SK-N-SH treated with all-trans-retinoic acid at 6 μM for 48 hours (cell line): Measurements from ENCODE around the gene SRRM1.

Experiments used
- ATAC-seq: fragments of 200-7000 bp; cut with Tn5 transposase; 3 replicates; pipeline ENCODE4 v1.9.1; 2020; ENCODE audit warnings: mild to moderate bottlenecking, moderate library complexity
- ARNTL ChIP-seq: fragments of 450-650 bp; formaldehyde crosslinking; IDR thresholded peaks from 2 replicates; pipeline ENCODE4 v1.5.0; 2020; ENCODE audit warnings: low read depth, mild to moderate bottlenecking, moderate library complexity, borderline replicate concordance
- BACH2 ChIP-seq: fragments of 250-450 bp; sonication (Bioruptor Pico); IDR thresholded peaks from 2 replicates; pipeline ENCODE4 v1.9.0; 2021; ENCODE audit warnings: mild to moderate bottlenecking, borderline replicate concordance
- CSDC2 ChIP-seq: fragments of 250-450 bp; sonication (Bioruptor Pico); IDR thresholded peaks from 2 replicates; pipeline ENCODE4 v1.5.0; 2020; ENCODE audit warnings: mild to moderate bottlenecking, moderate library complexity
- ISL1 ChIP-seq: fragments of 250-450 bp; sonication (Bioruptor Pico); IDR thresholded peaks from 2 replicates; pipeline ENCODE4 v2.1.2; 2022; ENCODE audit warnings: mild to moderate bottlenecking, moderate library complexity
- OSR1 ChIP-seq: fragments of 250-450 bp; sonication (Bioruptor Pico); IDR thresholded peaks from 2 replicates; pipeline ENCODE4 v1.8.0; 2022; ENCODE audit warnings: moderate library complexity, mild to moderate bottlenecking, inconsistent platforms
- PPARA ChIP-seq: fragments of 250-450 bp; sonication (Bioruptor Pico); IDR thresholded peaks from 2 replicates; pipeline ENCODE4 v1.5.0; 2020; ENCODE audit warnings: mild to moderate bottlenecking, borderline replicate concordance
- RARB ChIP-seq: fragments of 250-450 bp; sonication (Bioruptor Pico); IDR thresholded peaks from 2 replicates; pipeline ENCODE4 v1.8.0; 2021; ENCODE audit warnings: mild to moderate bottlenecking, moderate library complexity
- SNAI2 ChIP-seq: fragments of 250-450 bp; sonication (Bioruptor Pico); IDR thresholded peaks from 2 replicates; pipeline ENCODE4 v1.5.0; 2020; ENCODE audit warnings: mild to moderate bottlenecking, moderate library complexity
- TCF4 ChIP-seq: fragments of 250-450 bp; sonication (Bioruptor Pico); IDR thresholded peaks from 2 replicates; pipeline ENCODE4 v1.8.0; 2021; ENCODE audit warnings: mild to moderate bottlenecking, moderate library complexity, borderline replicate concordance
- TOX ChIP-seq: fragments of 250-450 bp; sonication (Bioruptor Pico); IDR thresholded peaks from 2 replicates; pipeline ENCODE4 v1.8.0; 2021; ENCODE audit warnings: mild to moderate bottlenecking, moderate library complexity, borderline replicate concordance
- ZC3H10 ChIP-seq: fragments of 250-450 bp; sonication (Bioruptor Pico); IDR thresholded peaks from 2 replicates; pipeline ENCODE4 v1.5.1; 2021; ENCODE audit warnings: mild to moderate bottlenecking, moderate library complexity
- ZFP3 ChIP-seq: fragments of 250-450 bp; sonication (Bioruptor Pico); IDR thresholded peaks from 2 replicates; pipeline ENCODE4 v1.5.0; 2020; ENCODE audit warnings: mild to moderate bottlenecking, moderate library complexity
- ZFP30 ChIP-seq: fragments of 450-650 bp; formaldehyde crosslinking; IDR thresholded peaks from 2 replicates; pipeline ENCODE4 v1.5.0; 2022; ENCODE audit warnings: mild to moderate bottlenecking, moderate library complexity
- ZNF565 ChIP-seq: fragments of 450-650 bp; formaldehyde crosslinking; conservative IDR thresholded peaks from 2 replicates; pipeline ENCODE4 v1.5.0; 2020; ENCODE audit warnings: low read depth, mild to moderate bottlenecking, moderate library complexity
- ZNF70 ChIP-seq: fragments of 450-650 bp; formaldehyde crosslinking; IDR thresholded peaks from 2 replicates; pipeline ENCODE4 v1.5.0; 2020; ENCODE audit warnings: mild to moderate bottlenecking, moderate library complexity
- ZNF8 ChIP-seq: fragments of 450-650 bp; formaldehyde crosslinking; IDR thresholded peaks from 2 replicates; pipeline ENCODE4 v1.5.0; 2020; ENCODE audit warnings: mild to moderate bottlenecking, moderate library complexity
- TF ChIP-seq, protein P1 (sequence below): fragments of 250-450 bp; sonication (Bioruptor Pico); IDR thresholded peaks from 2 replicates; pipeline ENCODE4 v1.5.0; 2020; ENCODE audit warnings: mild to moderate bottlenecking, moderate library complexity
- TF ChIP-seq, protein P2 (sequence below): fragments of 250-450 bp; sonication (Bioruptor Pico); IDR thresholded peaks from 2 replicates; pipeline ENCODE4 v1.8.0; 2020; ENCODE audit warnings: mild to moderate bottlenecking, moderate library complexity, borderline replicate concordance
- TF ChIP-seq, protein P3 (sequence below): fragments of 250-450 bp; sonication (Bioruptor Pico); IDR thresholded peaks from 2 replicates; pipeline ENCODE4 v1.5.1; 2021; ENCODE audit warnings: mild to moderate bottlenecking, moderate library complexity
- TF ChIP-seq, protein P4 (sequence below): fragments of 250-450 bp; sonication (Bioruptor Pico); IDR thresholded peaks from 2 replicates; pipeline ENCODE4 v1.8.0; 2021; ENCODE audit warnings: low read depth, mild to moderate bottlenecking, moderate library complexity, borderline replicate concordance

Gene SRRM1

DNA sequence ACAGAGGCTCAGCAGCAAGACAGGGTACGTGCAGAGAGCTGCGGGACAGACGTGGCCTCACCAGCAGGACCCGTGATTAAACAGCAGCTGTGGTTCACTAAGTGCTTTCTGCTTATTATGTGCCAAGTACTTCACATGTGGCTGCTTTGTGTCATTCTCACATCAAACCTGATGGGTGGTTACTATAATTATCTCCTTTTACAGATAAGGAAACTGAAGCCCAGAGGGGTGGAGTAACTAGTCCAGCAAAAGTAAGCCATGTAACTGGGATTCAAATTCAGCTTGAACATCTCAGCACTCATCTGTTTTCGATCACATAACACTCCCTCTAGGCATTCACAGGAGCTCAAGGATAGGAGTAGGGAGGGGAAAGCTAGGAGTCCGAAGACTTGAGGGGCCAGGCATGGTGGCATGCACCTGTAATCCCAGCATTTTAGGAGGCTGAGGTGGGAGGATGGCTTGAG is 51.3 kb downstream of the SRRM1 start:
- TF ChIP-seq OSR1 (CRISPR knock-in tag) = no peak
- no peak for TF ChIP-seq CSDC2 (CRISPR knock-in tag)
- no peak for TF ChIP-seq BACH2 (CRISPR knock-in tag)
- TF ChIP-seq, protein P1, sequence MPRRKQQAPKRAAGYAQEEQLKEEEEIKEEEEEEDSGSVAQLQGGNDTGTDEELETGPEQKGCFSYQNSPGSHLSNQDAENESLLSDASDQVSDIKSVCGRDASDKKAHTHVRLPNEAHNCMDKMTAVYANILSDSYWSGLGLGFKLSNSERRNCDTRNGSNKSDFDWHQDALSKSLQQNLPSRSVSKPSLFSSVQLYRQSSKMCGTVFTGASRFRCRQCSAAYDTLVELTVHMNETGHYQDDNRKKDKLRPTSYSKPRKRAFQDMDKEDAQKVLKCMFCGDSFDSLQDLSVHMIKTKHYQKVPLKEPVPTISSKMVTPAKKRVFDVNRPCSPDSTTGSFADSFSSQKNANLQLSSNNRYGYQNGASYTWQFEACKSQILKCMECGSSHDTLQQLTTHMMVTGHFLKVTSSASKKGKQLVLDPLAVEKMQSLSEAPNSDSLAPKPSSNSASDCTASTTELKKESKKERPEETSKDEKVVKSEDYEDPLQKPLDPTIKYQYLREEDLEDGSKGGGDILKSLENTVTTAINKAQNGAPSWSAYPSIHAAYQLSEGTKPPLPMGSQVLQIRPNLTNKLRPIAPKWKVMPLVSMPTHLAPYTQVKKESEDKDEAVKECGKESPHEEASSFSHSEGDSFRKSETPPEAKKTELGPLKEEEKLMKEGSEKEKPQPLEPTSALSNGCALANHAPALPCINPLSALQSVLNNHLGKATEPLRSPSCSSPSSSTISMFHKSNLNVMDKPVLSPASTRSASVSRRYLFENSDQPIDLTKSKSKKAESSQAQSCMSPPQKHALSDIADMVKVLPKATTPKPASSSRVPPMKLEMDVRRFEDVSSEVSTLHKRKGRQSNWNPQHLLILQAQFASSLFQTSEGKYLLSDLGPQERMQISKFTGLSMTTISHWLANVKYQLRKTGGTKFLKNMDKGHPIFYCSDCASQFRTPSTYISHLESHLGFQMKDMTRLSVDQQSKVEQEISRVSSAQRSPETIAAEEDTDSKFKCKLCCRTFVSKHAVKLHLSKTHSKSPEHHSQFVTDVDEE (CRISPR knock-in tag) = no peak
- TF ChIP-seq, protein P2, sequence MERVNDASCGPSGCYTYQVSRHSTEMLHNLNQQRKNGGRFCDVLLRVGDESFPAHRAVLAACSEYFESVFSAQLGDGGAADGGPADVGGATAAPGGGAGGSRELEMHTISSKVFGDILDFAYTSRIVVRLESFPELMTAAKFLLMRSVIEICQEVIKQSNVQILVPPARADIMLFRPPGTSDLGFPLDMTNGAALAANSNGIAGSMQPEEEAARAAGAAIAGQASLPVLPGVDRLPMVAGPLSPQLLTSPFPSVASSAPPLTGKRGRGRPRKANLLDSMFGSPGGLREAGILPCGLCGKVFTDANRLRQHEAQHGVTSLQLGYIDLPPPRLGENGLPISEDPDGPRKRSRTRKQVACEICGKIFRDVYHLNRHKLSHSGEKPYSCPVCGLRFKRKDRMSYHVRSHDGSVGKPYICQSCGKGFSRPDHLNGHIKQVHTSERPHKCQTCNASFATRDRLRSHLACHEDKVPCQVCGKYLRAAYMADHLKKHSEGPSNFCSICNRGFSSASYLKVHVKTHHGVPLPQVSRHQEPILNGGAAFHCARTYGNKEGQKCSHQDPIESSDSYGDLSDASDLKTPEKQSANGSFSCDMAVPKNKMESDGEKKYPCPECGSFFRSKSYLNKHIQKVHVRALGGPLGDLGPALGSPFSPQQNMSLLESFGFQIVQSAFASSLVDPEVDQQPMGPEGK (CRISPR knock-in tag) = no peak
- peak; percentile 39; the same call in 1 of the 2 replicates for TF ChIP-seq ZNF70 (CRISPR knock-in tag)
- no peak for TF ChIP-seq ISL1 (CRISPR knock-in tag)
- no peak for TF ChIP-seq ZFP3 (CRISPR knock-in tag)
- TF ChIP-seq TCF4 (CRISPR knock-in tag) = peak; percentile 41; the same call in 1 of the 2 replicates
- TF ChIP-seq, protein P3, sequence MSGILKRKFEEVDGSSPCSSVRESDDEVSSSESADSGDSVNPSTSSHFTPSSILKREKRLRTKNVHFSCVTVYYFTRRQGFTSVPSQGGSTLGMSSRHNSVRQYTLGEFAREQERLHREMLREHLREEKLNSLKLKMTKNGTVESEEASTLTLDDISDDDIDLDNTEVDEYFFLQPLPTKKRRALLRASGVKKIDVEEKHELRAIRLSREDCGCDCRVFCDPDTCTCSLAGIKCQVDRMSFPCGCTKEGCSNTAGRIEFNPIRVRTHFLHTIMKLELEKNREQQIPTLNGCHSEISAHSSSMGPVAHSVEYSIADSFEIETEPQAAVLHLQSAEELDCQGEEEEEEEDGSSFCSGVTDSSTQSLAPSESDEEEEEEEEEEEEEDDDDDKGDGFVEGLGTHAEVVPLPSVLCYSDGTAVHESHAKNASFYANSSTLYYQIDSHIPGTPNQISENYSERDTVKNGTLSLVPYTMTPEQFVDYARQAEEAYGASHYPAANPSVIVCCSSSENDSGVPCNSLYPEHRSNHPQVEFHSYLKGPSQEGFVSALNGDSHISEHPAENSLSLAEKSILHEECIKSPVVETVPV = no peak
- TF ChIP-seq PPARA (CRISPR knock-in tag) = no peak
- TF ChIP-seq TOX (CRISPR knock-in tag) = no peak
- no peak for TF ChIP-seq SNAI2 (CRISPR knock-in tag)
- TF ChIP-seq ARNTL (CRISPR knock-in tag) = no peak
- no peak for TF ChIP-seq ZC3H10 (CRISPR knock-in tag)
- no peak for TF ChIP-seq ZNF8
- no peak for TF ChIP-seq ZNF565 (CRISPR knock-in tag)
- TF ChIP-seq, all 23 proteins: peak for 2
- ATAC-seq = peak; percentile 77

DNA sequence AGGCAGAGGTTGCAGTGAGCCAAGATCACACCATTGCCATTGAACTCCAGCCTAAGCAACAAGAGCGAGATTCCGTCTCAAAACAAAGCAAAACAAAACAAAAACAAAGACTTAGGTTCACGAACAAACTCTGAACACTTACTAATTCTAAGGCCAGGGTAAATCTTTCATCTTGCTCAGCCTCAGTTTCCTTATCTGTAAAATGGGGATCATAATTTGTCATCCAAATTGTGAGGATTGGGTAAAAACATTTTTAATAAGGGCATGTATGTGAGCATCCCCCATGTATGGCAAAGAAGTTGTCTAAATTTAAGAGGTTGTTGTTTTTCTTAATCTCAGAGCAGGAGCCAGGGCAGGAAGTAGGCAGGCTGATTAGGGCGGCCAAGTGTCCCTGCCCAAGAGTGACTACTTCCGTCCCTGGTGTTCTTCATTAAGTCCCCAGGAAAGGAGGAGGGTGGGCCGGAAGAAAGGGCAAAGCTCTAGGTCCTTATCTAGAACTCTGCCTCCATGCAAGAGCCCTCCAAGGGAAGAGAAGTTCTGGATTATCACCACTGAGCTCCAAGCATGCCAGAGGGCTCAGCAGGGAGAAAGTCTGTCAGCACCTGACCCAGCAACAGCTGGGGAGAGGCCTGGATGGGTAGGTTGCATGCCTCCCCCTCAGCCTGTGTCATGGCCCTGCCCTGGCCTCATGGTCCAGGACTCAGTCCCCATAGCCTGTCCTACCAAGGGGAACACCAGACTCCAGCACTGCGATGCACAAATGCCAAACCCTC is 52.3 kb downstream of the SRRM1 start:
- no peak; the same call in 2 of the 3 replicates for ATAC-seq
- TF ChIP-seq TOX (CRISPR knock-in tag) = no peak
- TF ChIP-seq OSR1 (CRISPR knock-in tag) = no peak
- TF ChIP-seq ZFP30 (CRISPR knock-in tag) = no peak
- TF ChIP-seq ISL1 (CRISPR knock-in tag) = no peak
- no peak for TF ChIP-seq ZNF70 (CRISPR knock-in tag)
- no peak for TF ChIP-seq RARB (CRISPR knock-in tag)
- TF ChIP-seq ZC3H10 (CRISPR knock-in tag) = no peak
- TF ChIP-seq ARNTL (CRISPR knock-in tag) = no peak
- TF ChIP-seq, protein P4, sequence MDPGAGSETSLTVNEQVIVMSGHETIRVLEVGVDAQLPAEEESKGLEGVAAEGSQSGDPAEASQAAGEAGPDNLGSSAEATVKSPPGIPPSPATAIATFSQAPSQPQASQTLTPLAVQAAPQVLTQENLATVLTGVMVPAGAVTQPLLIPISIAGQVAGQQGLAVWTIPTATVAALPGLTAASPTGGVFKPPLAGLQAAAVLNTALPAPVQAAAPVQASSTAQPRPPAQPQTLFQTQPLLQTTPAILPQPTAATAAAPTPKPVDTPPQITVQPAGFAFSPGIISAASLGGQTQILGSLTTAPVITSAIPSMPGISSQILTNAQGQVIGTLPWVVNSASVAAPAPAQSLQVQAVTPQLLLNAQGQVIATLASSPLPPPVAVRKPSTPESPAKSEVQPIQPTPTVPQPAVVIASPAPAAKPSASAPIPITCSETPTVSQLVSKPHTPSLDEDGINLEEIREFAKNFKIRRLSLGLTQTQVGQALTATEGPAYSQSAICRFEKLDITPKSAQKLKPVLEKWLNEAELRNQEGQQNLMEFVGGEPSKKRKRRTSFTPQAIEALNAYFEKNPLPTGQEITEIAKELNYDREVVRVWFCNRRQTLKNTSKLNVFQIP = no peak
- no peak for TF ChIP-seq ZNF565 (CRISPR knock-in tag)
- TF ChIP-seq, protein P3 = no peak
